ENCODE results near the gene TECTB.

The TECTB gene

GRCh38 chr10:112311481-112311880, 28.3 kb downstream of the TECTB start:
- no peak for DNase-seq (ENCODE audit: low read depth)

GRCh38 chr10:112313234-112313633, 30.0 kb downstream of the TECTB start:
- no peak for DNase-seq (ENCODE audit: low read depth)

- DNase-seq (ENCODE audit: low read depth): no peak
Observed at GRCh38 chr10:112313911-112314310, 30.7 kb downstream of the TECTB start.

GRCh38 chr10:112314822-112315474, 31.7 kb downstream of the TECTB start:
- DNase-seq (ENCODE audit: low read depth): no peak

- no peak for DNase-seq (ENCODE audit: low read depth)
Observed at GRCh38 chr10:112327678-112328077, 44.5 kb downstream of the TECTB start.

- no peak for DNase-seq (ENCODE audit: low read depth)
Observed at GRCh38 chr10:112330162-112330561, 47.0 kb downstream of the TECTB start.

- DNase-seq (ENCODE audit: low read depth): no peak
Observed at GRCh38 chr10:112330607-112331160, 47.5 kb downstream of the TECTB start.

- DNase-seq (ENCODE audit: low read depth): no peak
Observed at GRCh38 chr10:112332022-112332421, 48.8 kb downstream of the TECTB start.

- no peak for DNase-seq (ENCODE audit: low read depth)
Observed at GRCh38 chr10:112332509-112333228, 49.5 kb downstream of the TECTB start.

- no peak for DNase-seq (ENCODE audit: low read depth)
Observed at GRCh38 chr10:112333452-112333851, 50.3 kb downstream of the TECTB start.

GRCh38 chr10:112335111-112335867, 52.1 kb downstream of the TECTB start:
- peak; percentile 6 for DNase-seq (ENCODE audit: low read depth)

- no peak for DNase-seq (ENCODE audit: low read depth)
Observed at GRCh38 chr10:112335868-112336265, 52.7 kb downstream of the TECTB start.

GRCh38 chr10:112336556-112337201, 53.5 kb downstream of the TECTB start:
- DNase-seq (ENCODE audit: low read depth): no peak

- no peak for DNase-seq (ENCODE audit: low read depth)
Observed at GRCh38 chr10:112338957-112339356, 55.8 kb downstream of the TECTB start.

GRCh38 chr10:112340601-112341000, 57.4 kb downstream of the TECTB start:
- DNase-seq (ENCODE audit: low read depth): no peak

- DNase-seq (ENCODE audit: low read depth): no peak
Observed at GRCh38 chr10:112343056-112343806, 60.0 kb downstream of the TECTB start.

GRCh38 chr10:112344261-112344660, 61.1 kb downstream of the TECTB start:
- DNase-seq (ENCODE audit: low read depth): no peak

- DNase-seq (ENCODE audit: low read depth): no peak
Observed at GRCh38 chr10:112345202-112345601, 62.0 kb downstream of the TECTB start.

- DNase-seq (ENCODE audit: low read depth): no peak
Observed at GRCh38 chr10:112345743-112346142, 62.5 kb downstream of the TECTB start.

GRCh38 chr10:112346774-112347173, 63.6 kb downstream of the TECTB start:
- no peak for DNase-seq (ENCODE audit: low read depth)
